Stimulated activated CD4-positive, alpha-beta T cell treated with anti-CD3 and anti-CD28 coated beads, Interleukin-1b, Interleukin-23, amount 100 ng/mL, for 4 hours (primary cell): ENCODE data around the gene VTI1B.
"Not testable (repeated sequence)": the region's sequence is repeated elsewhere in the genome, so short reads cannot be mapped to it uniquely, and the experiment has no call there.

ENCODE experiments used
- DNase-seq, 2 donors: peaks; one replicate each; pipeline ENCODE4 v3.0.0-alpha.2; 2020; ENCODE audit warnings: low read depth in 2 of 2

The VTI1B gene

GRCh38 chr14:67674480-67675218 is at the start of gene VTI1B:
TSS of gene VTI1B (minus strand) at chr14:67674632. CDS start at chr14:67674489, 143 bp downstream.
- DNase-seq = peak; percentile 68 to 72

- DNase-seq = no peak
These were observed 47.9 kb upstream of the VTI1B start for GRCh38 chr14:67722293-67722692.

GRCh38 chr14:67721875-67722274 is 47.4 kb upstream of the VTI1B start:
- DNase-seq = no peak

- DNase-seq = no peak
These were observed 45.4 kb upstream of the VTI1B start for GRCh38 chr14:67719866-67720265.

GRCh38 chr14:67719385-67719784 is 45.0 kb upstream of the VTI1B start:
- DNase-seq = not testable (repeated sequence)

GRCh38 chr14:67718265-67718664 is 43.8 kb upstream of the VTI1B start:
- DNase-seq = no peak

- DNase-seq = no peak
These were observed 42.6 kb upstream of the VTI1B start for GRCh38 chr14:67717048-67717447.

- no peak for DNase-seq
These were observed 35.8 kb upstream of the VTI1B start for GRCh38 chr14:67710209-67710608.

GRCh38 chr14:67709796-67710195 is 35.4 kb upstream of the VTI1B start:
- not testable (repeated sequence) for DNase-seq

GRCh38 chr14:67709346-67709745 is 34.9 kb upstream of the VTI1B start:
- DNase-seq = not testable (repeated sequence)

- DNase-seq = no peak
These were observed 30.8 kb upstream of the VTI1B start for GRCh38 chr14:67705211-67705610.

GRCh38 chr14:67704484-67705089 is 30.2 kb upstream of the VTI1B start:
- DNase-seq = peak in 1 of 2 donors; percentile 28

- no peak for DNase-seq
These were observed 29.6 kb upstream of the VTI1B start for GRCh38 chr14:67703997-67704396.

- not testable (repeated sequence) for DNase-seq
These were observed 27.1 kb upstream of the VTI1B start, which contains the start of gene RDH12 for GRCh38 chr14:67701492-67701891. TSS of gene RDH12 (plus strand) at chr14:67701886. CDS start at chr14:67722643, 20,757 bp downstream.

GRCh38 chr14:67698179-67698578 is 23.7 kb upstream of the VTI1B start:
- no peak for DNase-seq

GRCh38 chr14:67697006-67697405 is 22.6 kb upstream of the VTI1B start:
- DNase-seq = no peak

GRCh38 chr14:67695394-67695949 is 21.0 kb upstream of the VTI1B start, which contains the start of gene RDH11:
TSS of gene RDH11 (minus strand) at chr14:67695764. CDS start at chr14:67695703, 61 bp downstream.
- peak; percentile 63 to 72 for DNase-seq

GRCh38 chr14:67694791-67695393 is 20.5 kb upstream of the VTI1B start:
- peak; percentile 47 to 54 for DNase-seq

- DNase-seq = no peak
These were observed 15.6 kb upstream of the VTI1B start for GRCh38 chr14:67690011-67690410.

GRCh38 chr14:67683842-67684241 is 9.4 kb upstream of the VTI1B start:
- no peak for DNase-seq

- no peak for DNase-seq
These were observed 6.5 kb upstream of the VTI1B start for GRCh38 chr14:67680941-67681340.

- DNase-seq = no peak
These were observed 5.7 kb upstream of the VTI1B start for GRCh38 chr14:67680121-67680602.
